ENCODE results near the gene DSTN.

Gene DSTN

GRCh38 chr20:17613328-17614175 lies 43.7 kb downstream of the DSTN start:
- no peak for DNase-seq

GRCh38 chr20:17614176-17614811 lies 44.4 kb downstream of the DSTN start:
- no peak for DNase-seq

- no peak for DNase-seq
Measured at GRCh38 chr20:17614812-17615644, 45.2 kb downstream of the DSTN start.

- peak; percentile 17 for DNase-seq
Measured at GRCh38 chr20:17615645-17616479, 46.0 kb downstream of the DSTN start.

GRCh38 chr20:17616480-17617211 lies 46.8 kb downstream of the DSTN start:
- DNase-seq = no peak

- DNase-seq = no peak
Measured at GRCh38 chr20:17617212-17617867, 47.5 kb downstream of the DSTN start.

GRCh38 chr20:17617868-17618672 lies 48.2 kb downstream of the DSTN start:
- DNase-seq = no peak

GRCh38 chr20:17618673-17619013 lies 48.8 kb downstream of the DSTN start:
- DNase-seq = no peak

- DNase-seq = no peak
Measured at GRCh38 chr20:17619351-17620093, 49.6 kb downstream of the DSTN start.

- DNase-seq = no peak
Measured at GRCh38 chr20:17620371-17621228, 50.7 kb downstream of the DSTN start.

- no peak for DNase-seq
Measured at GRCh38 chr20:17621229-17621968, 51.5 kb downstream of the DSTN start.

- no peak for DNase-seq
Measured at GRCh38 chr20:17622086-17622850, 52.4 kb downstream of the DSTN start.

- DNase-seq = no peak
Measured at GRCh38 chr20:17622851-17623508, 53.1 kb downstream of the DSTN start.

GRCh38 chr20:17624070-17624469 lies 54.2 kb downstream of the DSTN start:
- DNase-seq = no peak

- no peak for DNase-seq
Measured at GRCh38 chr20:17624551-17625245, 54.8 kb downstream of the DSTN start.

Measured in NCI-H2029 (cell line).